UCSD-AML1 (cell line): Measurements from ENCODE around the gene PIGQ.

Source experiments
- DNase-seq: peaks from one replicate; lab custom pipeline; 2025; ENCODE audit not compliant: unreplicated experiment; lab: John Stamatoyannopoulos, UW

PIGQ gene

GRCh38 chr16:533391-534123 is 36.2 kb upstream of the PIGQ start:
- no peak for DNase-seq

GRCh38 chr16:534135-534534 is 35.6 kb upstream of the PIGQ start:
- DNase-seq: no peak

GRCh38 chr16:534856-535445 is 34.8 kb upstream of the PIGQ start:
- no peak for DNase-seq

- DNase-seq: no peak
Measured at GRCh38 chr16:535446-536405, 34.0 kb upstream of the PIGQ start.

GRCh38 chr16:536746-537145 is 33.0 kb upstream of the PIGQ start:
- DNase-seq: no peak

- DNase-seq: no peak
Measured at GRCh38 chr16:537415-538335, 32.1 kb upstream of the PIGQ start.

- no peak for DNase-seq
Measured at GRCh38 chr16:539901-540530, 29.8 kb upstream of the PIGQ start.

GRCh38 chr16:540645-541340 is 29.0 kb upstream of the PIGQ start:
- DNase-seq: no peak

GRCh38 chr16:543301-544164 is 26.2 kb upstream of the PIGQ start:
- DNase-seq: no peak

- DNase-seq: no peak
Measured at GRCh38 chr16:544517-544916, 25.3 kb upstream of the PIGQ start.

GRCh38 chr16:546909-547770 is 22.6 kb upstream of the PIGQ start:
- peak; percentile 94 for DNase-seq

- no peak for DNase-seq
Measured at GRCh38 chr16:548586-548985, 21.2 kb upstream of the PIGQ start.

- no peak for DNase-seq
Measured at GRCh38 chr16:549544-550263, 20.1 kb upstream of the PIGQ start.

GRCh38 chr16:551210-551609 is 18.6 kb upstream of the PIGQ start:
- DNase-seq: no peak

- DNase-seq: no peak
Measured at GRCh38 chr16:552171-552570, 17.6 kb upstream of the PIGQ start.

GRCh38 chr16:553601-554296 is 16.0 kb upstream of the PIGQ start:
- no peak for DNase-seq

- DNase-seq: no peak
Measured at GRCh38 chr16:554297-554621, 15.5 kb upstream of the PIGQ start.
